Body of pancreas (tissue), 4 donors: ENCODE results near the gene COL4A6.

Experiments
- POLR2A ChIP-seq, 3 donors: fragments of 450-650 bp; IDR thresholded peaks; one replicate each; pipeline ENCODE4 v1.6.1; 2016; ENCODE audit warnings: antibody characterized with exemption in 3 of 3, mild to moderate bottlenecking in 2 of 3
- TF ChIP-seq, protein P1 (sequence below), 7 experiments: fragments of 450-650 bp in 4 of 7; fragments of 200-600 bp in 3 of 7; sonication (generic) in 3 of 7; IDR thresholded peaks; one replicate each; pipeline ENCODE4 v1.5.1; 2016 to 2019; ENCODE audit warnings: antibody characterized with exemption in 7 of 7

DNA sequence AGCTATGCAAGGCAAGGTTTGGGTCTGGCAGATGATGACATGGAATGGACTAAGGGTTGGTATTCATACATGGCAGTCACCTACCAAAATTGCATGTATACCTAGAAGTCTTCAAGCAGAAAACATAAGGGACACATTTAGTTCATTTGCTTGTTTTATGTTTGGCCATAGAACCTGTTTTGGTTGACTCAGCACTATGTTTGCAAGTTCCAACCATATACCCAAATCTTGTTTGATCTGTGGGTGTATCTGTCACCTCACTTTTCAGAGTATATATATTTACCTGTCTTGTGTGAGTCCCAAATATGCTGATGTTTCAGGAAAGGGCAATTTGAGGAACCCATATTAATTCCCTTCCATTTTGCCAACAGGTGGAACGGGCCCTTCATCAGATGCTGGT lies 307.3 kb downstream of the COL4A6 start:
- TF ChIP-seq, protein P1, sequence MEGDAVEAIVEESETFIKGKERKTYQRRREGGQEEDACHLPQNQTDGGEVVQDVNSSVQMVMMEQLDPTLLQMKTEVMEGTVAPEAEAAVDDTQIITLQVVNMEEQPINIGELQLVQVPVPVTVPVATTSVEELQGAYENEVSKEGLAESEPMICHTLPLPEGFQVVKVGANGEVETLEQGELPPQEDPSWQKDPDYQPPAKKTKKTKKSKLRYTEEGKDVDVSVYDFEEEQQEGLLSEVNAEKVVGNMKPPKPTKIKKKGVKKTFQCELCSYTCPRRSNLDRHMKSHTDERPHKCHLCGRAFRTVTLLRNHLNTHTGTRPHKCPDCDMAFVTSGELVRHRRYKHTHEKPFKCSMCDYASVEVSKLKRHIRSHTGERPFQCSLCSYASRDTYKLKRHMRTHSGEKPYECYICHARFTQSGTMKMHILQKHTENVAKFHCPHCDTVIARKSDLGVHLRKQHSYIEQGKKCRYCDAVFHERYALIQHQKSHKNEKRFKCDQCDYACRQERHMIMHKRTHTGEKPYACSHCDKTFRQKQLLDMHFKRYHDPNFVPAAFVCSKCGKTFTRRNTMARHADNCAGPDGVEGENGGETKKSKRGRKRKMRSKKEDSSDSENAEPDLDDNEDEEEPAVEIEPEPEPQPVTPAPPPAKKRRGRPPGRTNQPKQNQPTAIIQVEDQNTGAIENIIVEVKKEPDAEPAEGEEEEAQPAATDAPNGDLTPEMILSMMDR (IDR thresholded peaks at IDR 0.05): no peak
- no peak for TF ChIP-seq POLR2A (IDR thresholded peaks at IDR 0.05)
